GM23248 (cell line): ENCODE measurements around the gene TOP2A. TPM values are rescaled to one million over a fixed set of nuclear protein-coding genes. Genes with fewer than 3 reads are reported as not detected.

Source experiments
- DNase-seq: peaks from one replicate; pipeline ENCODE4 v3.0.0-alpha.2; 2015
- H2AFZ ChIP-seq: fragments of 200-600 bp; sonication (generic); 2 replicates; pipeline ENCODE4 v1.6.1; 2016; ENCODE audit warnings: antibody characterized with exemption
- H3F3A ChIP-seq: fragments of 200-600 bp; sonication (generic); 2 replicates; pipeline ENCODE4 v1.6.1; 2016; ENCODE audit warnings: mild to moderate bottlenecking, antibody characterized with exemption, mixed run types; ENCODE audit not compliant: insufficient read depth
- H3K27ac ChIP-seq: fragments of 200-600 bp; sonication (generic); 2 replicates; pipeline ENCODE4 v1.5.1; 2016; ENCODE audit warnings: mild to moderate bottlenecking
- H3K27me3 ChIP-seq: fragments of 200-600 bp; sonication (generic); replicated peaks from 2 replicates; pipeline ENCODE4 v1.6.1; 2016; ENCODE audit warnings: mild to moderate bottlenecking; ENCODE audit not compliant: insufficient read depth
- H3K36me3 ChIP-seq: fragments of 200-600 bp; sonication (generic); 2 replicates; pipeline ENCODE4 v1.6.1; 2016; ENCODE audit warnings: low read depth, mild to moderate bottlenecking
- H3K4me1 ChIP-seq: fragments of 200-600 bp; sonication (generic); 2 replicates; pipeline ENCODE4 v1.6.1; 2016; ENCODE audit warnings: mild to moderate bottlenecking; ENCODE audit not compliant: insufficient read depth
- H3K4me2 ChIP-seq: fragments of 200-600 bp; sonication (generic); one replicate; pipeline ENCODE4 v1.6.1; 2016; ENCODE audit warnings: mild to moderate bottlenecking; ENCODE audit not compliant: unreplicated experiment
- H3K4me3 ChIP-seq: fragments of 200-600 bp; sonication (generic); 2 replicates; pipeline ENCODE4 v1.5.1; 2016; ENCODE audit warnings: mild to moderate bottlenecking
- H3K79me2 ChIP-seq: fragments of 200-600 bp; sonication (generic); 2 replicates; pipeline ENCODE4 v1.6.1; 2016; ENCODE audit warnings: mild to moderate bottlenecking; ENCODE audit not compliant: insufficient read depth
- H3K9ac ChIP-seq: fragments of 200-600 bp; sonication (generic); 2 replicates; pipeline ENCODE4 v1.6.1; 2016; ENCODE audit warnings: mild to moderate bottlenecking
- H3K9me2 ChIP-seq: fragments of 200-600 bp; sonication (generic); 2 replicates; pipeline ENCODE4 v1.6.1; 2016; ENCODE audit warnings: mixed run types, mild to moderate bottlenecking, moderate library complexity; ENCODE audit not compliant: insufficient read depth
- H3K9me3 ChIP-seq: fragments of 200-600 bp; sonication (generic); one replicate; pipeline ENCODE4 v1.6.1; 2017; ENCODE audit warnings: low read depth
- H4K20me1 ChIP-seq: fragments of 200-600 bp; sonication (generic); 2 replicates; pipeline ENCODE4 v1.6.0; 2016; ENCODE audit not compliant: insufficient read depth
- EZH2 ChIP-seq: fragments of 200-600 bp; sonication (generic); IDR thresholded peaks from 2 replicates; pipeline ENCODE4 v1.6.1; 2018; ENCODE audit warnings: antibody characterized with exemption, mild to moderate bottlenecking; ENCODE audit not compliant: insufficient read depth, poor library complexity, severe bottlenecking
- EZH2phosphoT487 ChIP-seq: fragments of 200-600 bp; sonication (generic); IDR thresholded peaks from 2 replicates; pipeline ENCODE4 v1.6.1; 2018; ENCODE audit warnings: antibody characterized with exemption, moderate library complexity, mild to moderate bottlenecking, low read depth; ENCODE audit not compliant: insufficient read depth
- WGBS, 2 experiments: methylation state at CpG; one replicate each; pipeline ENCODE4 v1.1.6; 2015 to 2017; ENCODE audit warnings: low lambda C conversion rate in 2 of 2, low coverage in 1 of 2; ENCODE audit errors: missing lambda C conversion rate in 2 of 2; 5-methylcytosine and 5-hydroxymethylcytosine counted together
- in situ Hi-C: fragments of 300-500 bp; cut with MboI; formaldehyde crosslinking; loops from 2 replicates; pipeline ENCODE4 v1.15.0; 2020
- polyA plus RNA-seq: library from polyadenylated mRNA; unstranded; fragments of >200 nt; fragmentation: Nextera tagmentation; extraction: Ambion mirVana; gene quantifications from 2 replicates; pipeline ENCODE4 v1.2.1, GENCODE V29; 2016
- total RNA-seq: library from RNA; depleted of rRNA; stranded (reverse); fragments of >200 nt; shearing (Covaris generic); gene quantifications from 2 replicates; pipeline ENCODE4 v1.2.3, GENCODE V29; 2014

Gene TOP2A
- total and polyA plus RNA-seq, 2 experiments from 2014 or later, result 47.0 to 71.4 TPM

GRCh38 chr17:40447148-40447644, 29.5 kb upstream of the TOP2A start:
- H3K9ac ChIP-seq, result peak overlapping the region; percentile 99
- TF ChIP-seq EZH2phosphoT487, result no peak
- TF ChIP-seq EZH2, result no peak
- H2AFZ ChIP-seq, result no peak overlapping the region
- peak overlapping the region; percentile 89 for H3K27ac ChIP-seq
- H3K9me3 ChIP-seq, result no peaks in the 10 kb centered on the region
- H3K36me3 ChIP-seq, result no peaks in the 10 kb centered on the region
- DNase-seq, result no peak
- H4K20me1 ChIP-seq, result no peaks in the 10 kb centered on the region
- peaks cover 82% of the 10 kb centered on the region for H3K79me2 ChIP-seq
- H3F3A ChIP-seq, result peaks cover 81% of the 10 kb centered on the region
- in situ Hi-C loops, result no loop called here
- peaks cover 72% of the 10 kb centered on the region for H3K4me1 ChIP-seq
- H3K4me2 ChIP-seq, result peak overlapping the region; percentile 98
- WGBS, 2 experiments, result 31 to 33% methylated on average over 8 of the region's 8 CpGs
- no peaks in the 10 kb centered on the region for H3K27me3 ChIP-seq
- peak overlapping the region; percentile 97 for H3K4me3 ChIP-seq
- H3K9me2 ChIP-seq, result no peaks in the 10 kb centered on the region

GRCh38 chr17:40445751-40446468, 28.2 kb upstream of the TOP2A start:
- Histone ChIP-seq H3K4me2 (peak overlapping the region; percentile 98), H3K9ac (peak overlapping the region; percentile 99), H3F3A (peaks cover 70% of the 10 kb centered on the region), H3K27ac (peak overlapping the region; percentile 86), H3K4me3 (peak overlapping the region; percentile 97), H3K9me3 (no peaks in the 10 kb centered on the region), H3K9me2 (no peaks in the 10 kb centered on the region), H2AFZ (0 out of 2 replicates have a peak overlapping the region, but pooled peaks have one; percentile 1), H3K79me2 (peaks cover 73% of the 10 kb centered on the region), H4K20me1 (no peaks in the 10 kb centered on the region), H3K4me1 (peaks cover 59% of the 10 kb centered on the region), H3K27me3 (no peaks in the 10 kb centered on the region), H3K36me3 (no peaks in the 10 kb centered on the region)
- peak; percentile 68 for DNase-seq
- 57 to 58% methylated on average over 11 of the region's 11 CpGs for WGBS, 2 experiments
- no peak for TF ChIP-seq EZH2
- TF ChIP-seq EZH2phosphoT487, result no peak
- in situ Hi-C loops, result no loop called here

GRCh38 chr17:40443988-40444899, 26.5 kb upstream of the TOP2A start:
- Histone ChIP-seq H2AFZ (no peak overlapping the region), H3K9me2 (no peaks in the 10 kb centered on the region), H3K4me1 (peaks cover 43% of the 10 kb centered on the region), H3F3A (peaks cover 55% of the 10 kb centered on the region), H3K4me3 (peak overlapping the region; percentile 97), H4K20me1 (no peaks in the 10 kb centered on the region), H3K27ac (peak overlapping the region; percentile 86), H3K4me2 (peak overlapping the region; percentile 98), H3K36me3 (no peaks in the 10 kb centered on the region), H3K9me3 (no peaks in the 10 kb centered on the region), H3K27me3 (no peaks in the 10 kb centered on the region), H3K9ac (peak overlapping the region; percentile 99), H3K79me2 (peaks cover 56% of the 10 kb centered on the region)
- peak; percentile 32 for DNase-seq
- WGBS, 2 experiments, result 5 to 8% methylated on average over 15 of the region's 15 CpGs
- in situ Hi-C loops, result no loop called here
- TF ChIP-seq EZH2phosphoT487, result no peak
- no peak for TF ChIP-seq EZH2

- H3K36me3 ChIP-seq, result no peaks in the 10 kb centered on the region
- in situ Hi-C loops, result no loop called here
- H3K4me1 ChIP-seq, result peaks cover 34% of the 10 kb centered on the region
- peak within 1 kb of the TSS; percentile 68 for H2AFZ ChIP-seq
- no peaks in the 10 kb centered on the region for H3K27me3 ChIP-seq
- H3F3A ChIP-seq, result peaks cover 46% of the 10 kb centered on the region
- no peaks in the 10 kb centered on the region for H3K9me3 ChIP-seq
- no peak for TF ChIP-seq EZH2phosphoT487
- peak within 1 kb of the TSS; percentile 98 for H3K4me2 ChIP-seq
- DNase-seq, result peak; percentile 90
- WGBS, 2 experiments, result 1 to 2% methylated on average over 35 to 44 of the region's 98 CpGs
- peak within 1 kb of the TSS; percentile 86 for H3K27ac ChIP-seq
- peak within 1 kb of the TSS; percentile 99 for H3K9ac ChIP-seq
- peak within 1 kb of the TSS; percentile 97 for H3K4me3 ChIP-seq
- no peaks in the 10 kb centered on the region for H3K9me2 ChIP-seq
- H4K20me1 ChIP-seq, result no peaks in the 10 kb centered on the region
- H3K79me2 ChIP-seq, result peaks cover 48% of the 10 kb centered on the region
Measured at GRCh38 chr17:40443196-40443987, 25.7 kb upstream of the TOP2A start, which contains the start of gene IGFBP4. TSS of gene IGFBP4 (plus strand) at chr17:40443450. CDS start at chr17:40443736, 286 bp downstream.
